Stimulated activated CD4-positive, alpha-beta T cell treated with anti-CD3 and anti-CD28 coated beads, Interleukin-1b, Interleukin-23, amount 100 ng/mL, for 24 hours (primary cell): ENCODE data around the gene IQSEC3.
"Not testable (repeated sequence)": the region's sequence is repeated elsewhere in the genome, so short reads cannot be mapped to it uniquely, and the experiment has no call there.

ENCODE experiments used
- DNase-seq, 4 experiments: peaks; one replicate each; pipeline ENCODE4 v3.0.0-alpha.2; 2020; ENCODE audit warnings: low read depth in 4 of 4, low spot score in 1 of 4

Gene IQSEC3

GRCh38 chr12:66428-66781, at the start of gene IQSEC3:
TSS of gene IQSEC3 (plus strand) at chr12:66767. CDS start at chr12:66883, 116 bp downstream.
- DNase-seq = not testable (repeated sequence)

GRCh38 chr12:17370-18340, 48.9 kb upstream of the IQSEC3 start:
- not testable (repeated sequence) for DNase-seq

GRCh38 chr12:18821-19567, 47.6 kb upstream of the IQSEC3 start:
- not testable (repeated sequence) for DNase-seq

GRCh38 chr12:19906-20305, 46.7 kb upstream of the IQSEC3 start:
- not testable (repeated sequence) for DNase-seq

- no peak for DNase-seq
Measured at GRCh38 chr12:20757-21156, 45.8 kb upstream of the IQSEC3 start.

GRCh38 chr12:21301-22189, 45.0 kb upstream of the IQSEC3 start:
- DNase-seq = no peak

GRCh38 chr12:22190-22529, 44.4 kb upstream of the IQSEC3 start:
- DNase-seq = no peak

GRCh38 chr12:22530-23201, 43.9 kb upstream of the IQSEC3 start:
- no peak for DNase-seq

GRCh38 chr12:27904-28303, 38.7 kb upstream of the IQSEC3 start:
- DNase-seq = not testable (repeated sequence)

GRCh38 chr12:38775-39174, 27.8 kb upstream of the IQSEC3 start:
- DNase-seq = not testable (repeated sequence)

- DNase-seq = not testable (repeated sequence)
Measured at GRCh38 chr12:39555-40265, 26.9 kb upstream of the IQSEC3 start.

- not testable (repeated sequence) for DNase-seq
Measured at GRCh38 chr12:44352-44751, 22.2 kb upstream of the IQSEC3 start.

- DNase-seq = not testable (repeated sequence)
Measured at GRCh38 chr12:45235-45990, 21.2 kb upstream of the IQSEC3 start.

GRCh38 chr12:45991-46358, 20.6 kb upstream of the IQSEC3 start:
- not testable (repeated sequence) for DNase-seq

GRCh38 chr12:46542-46941, 20.0 kb upstream of the IQSEC3 start:
- not testable (repeated sequence) for DNase-seq

- DNase-seq = not testable (repeated sequence)
Measured at GRCh38 chr12:47699-48226, 18.8 kb upstream of the IQSEC3 start.

- not testable (repeated sequence) for DNase-seq
Measured at GRCh38 chr12:49149-49548, 17.4 kb upstream of the IQSEC3 start.

GRCh38 chr12:51087-51486, 15.5 kb upstream of the IQSEC3 start:
- not testable (repeated sequence) for DNase-seq

GRCh38 chr12:51962-52361, 14.6 kb upstream of the IQSEC3 start:
- not testable (repeated sequence) for DNase-seq
